Body of pancreas (tissue), 4 donors: ENCODE measurements around the gene KIT. TPM values are rescaled to one million over a fixed set of nuclear protein-coding genes. Genes with fewer than 3 reads are reported as not detected.

Experiments used
- ATAC-seq: fragments of 150-250 bp; one replicate; pipeline ENCODE4 v1.9.1; 2016
- DNase-seq, 4 donors: peaks; one replicate each; pipeline ENCODE4 v3.0.0-alpha.2; 2019
- H3K27ac ChIP-seq, 4 donors: fragments of 200-600 bp; sonication (generic); 1 replicate in 3 of 4; 2 replicates in 1 of 4; pipeline versions ENCODE4 v1.5.1 to v1.6.1; 2016 to 2019; ENCODE audit warnings: mild to moderate bottlenecking in 1 of 4, mixed read lengths in 1 of 4, moderate library complexity in 1 of 4
- H3K27me3 ChIP-seq, 2 donors: fragments of 200-600 bp; sonication (generic); one replicate each; pipeline ENCODE4 v1.6.0; 2016; ENCODE audit warnings: mild to moderate bottlenecking in 1 of 2
- H3K36me3 ChIP-seq, 2 donors: fragments of 200-600 bp; sonication (generic); replicated peaks in 1 of 2; 2 replicates each; pipeline ENCODE4 v1.5.1; 2016; ENCODE audit warnings: low read depth in 2 of 2; ENCODE audit not compliant: insufficient read depth in 1 of 2
- H3K4me1 ChIP-seq: fragments of 200-600 bp; sonication (generic); one replicate; pipeline ENCODE4 v1.6.0; 2016
- H3K4me3 ChIP-seq, 2 donors: fragments of 200-600 bp; sonication (generic); 1 replicate in 1 of 2; 2 replicates in 1 of 2; pipeline ENCODE4 v1.5.1; 2016 to 2019
- H3K9me3 ChIP-seq, 3 donors: fragments of 200-600 bp; sonication (generic); 1 replicate in 2 of 3; 2 replicates in 1 of 3; pipeline ENCODE4 v1.5.1; 2016
- POLR2A ChIP-seq, 3 donors: fragments of 450-650 bp; IDR thresholded peaks; one replicate each; pipeline ENCODE4 v1.6.1; 2016; ENCODE audit warnings: antibody characterized with exemption in 3 of 3, mild to moderate bottlenecking in 2 of 3
- WGBS, 2 donors: methylation state at CpG; one replicate each; pipeline ENCODE4 v1.1.5; 2017; 5-methylcytosine and 5-hydroxymethylcytosine counted together
- intact Hi-C: fragments of 100-400 bp; cut with DNase I; formaldehyde crosslinking; loops from one replicate; pipeline ENCODE4 v1.15.1; 2023
- total RNA-seq, 2 donors: library from RNA; depleted of rRNA; stranded (reverse); fragments of >200 nt; gene quantifications; one replicate each; pipeline ENCODE4 v1.1.0, GENCODE V29; 2016
- TF ChIP-seq, protein P1 (sequence below), 7 experiments: fragments of 450-650 bp in 4 of 7; fragments of 200-600 bp in 3 of 7; sonication (generic) in 3 of 7; IDR thresholded peaks; one replicate each; pipeline ENCODE4 v1.5.1; 2016 to 2019; ENCODE audit warnings: antibody characterized with exemption in 7 of 7

The KIT gene
- total RNA-seq, 2 donors from 2014 or later = 2.1 to 4.0 TPM

DNA sequence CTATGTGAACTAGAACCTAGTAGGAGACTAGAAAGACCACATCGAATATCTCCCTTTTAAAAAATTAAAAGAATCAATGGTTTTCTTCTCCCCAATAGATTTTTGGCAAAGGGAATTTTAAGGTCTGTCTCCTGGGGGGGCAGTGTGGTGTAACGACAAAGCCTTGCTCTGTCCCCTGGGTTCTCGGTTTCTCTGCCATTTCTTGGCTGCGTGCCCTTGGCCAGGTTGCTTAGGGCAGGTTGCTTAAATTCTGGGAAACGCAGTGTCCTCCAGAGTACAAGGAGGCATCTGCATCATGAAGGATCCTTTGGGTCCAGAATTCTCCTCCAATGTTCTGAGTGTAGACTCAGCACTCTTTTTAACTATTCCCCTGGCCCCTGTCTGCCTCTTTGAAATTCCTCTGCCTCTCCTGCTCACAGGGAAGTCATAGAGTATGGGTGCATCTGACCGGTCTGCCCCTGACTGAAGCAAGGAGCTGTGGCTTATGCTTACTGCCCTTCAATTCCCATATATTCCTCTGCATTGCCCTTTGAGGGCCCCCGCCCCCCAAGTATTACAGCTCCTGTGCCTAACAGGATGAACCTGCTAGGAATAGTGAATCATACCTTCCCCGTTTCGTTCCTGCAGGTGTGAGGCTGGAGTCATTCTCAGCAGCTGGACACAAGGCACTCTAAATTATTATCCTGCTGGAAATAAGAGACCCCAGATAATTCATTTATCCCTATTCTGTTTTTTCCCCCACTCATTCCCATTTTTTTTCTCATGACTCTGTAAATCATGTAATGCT, 2.2 kb downstream of the KIT start:
- TF ChIP-seq, protein P1, sequence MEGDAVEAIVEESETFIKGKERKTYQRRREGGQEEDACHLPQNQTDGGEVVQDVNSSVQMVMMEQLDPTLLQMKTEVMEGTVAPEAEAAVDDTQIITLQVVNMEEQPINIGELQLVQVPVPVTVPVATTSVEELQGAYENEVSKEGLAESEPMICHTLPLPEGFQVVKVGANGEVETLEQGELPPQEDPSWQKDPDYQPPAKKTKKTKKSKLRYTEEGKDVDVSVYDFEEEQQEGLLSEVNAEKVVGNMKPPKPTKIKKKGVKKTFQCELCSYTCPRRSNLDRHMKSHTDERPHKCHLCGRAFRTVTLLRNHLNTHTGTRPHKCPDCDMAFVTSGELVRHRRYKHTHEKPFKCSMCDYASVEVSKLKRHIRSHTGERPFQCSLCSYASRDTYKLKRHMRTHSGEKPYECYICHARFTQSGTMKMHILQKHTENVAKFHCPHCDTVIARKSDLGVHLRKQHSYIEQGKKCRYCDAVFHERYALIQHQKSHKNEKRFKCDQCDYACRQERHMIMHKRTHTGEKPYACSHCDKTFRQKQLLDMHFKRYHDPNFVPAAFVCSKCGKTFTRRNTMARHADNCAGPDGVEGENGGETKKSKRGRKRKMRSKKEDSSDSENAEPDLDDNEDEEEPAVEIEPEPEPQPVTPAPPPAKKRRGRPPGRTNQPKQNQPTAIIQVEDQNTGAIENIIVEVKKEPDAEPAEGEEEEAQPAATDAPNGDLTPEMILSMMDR (IDR thresholded peaks at IDR 0.05) = no peak
- no peak for TF ChIP-seq POLR2A (IDR thresholded peaks at IDR 0.05)
- Histone ChIP-seq H3K4me3 (no peak overlapping the region), H3K27ac (no peak overlapping the region), H3K27me3 (no peaks in the 10 kb centered on the region), H3K9me3 (no peaks in the 10 kb centered on the region), H3K36me3 (no peaks in the 10 kb centered on the region), H3K4me1 (peaks cover 33% of the 10 kb centered on the region)
- WGBS, 2 donors = 16 to 21% methylated on average over 9 of the region's 9 CpGs
- ATAC-seq (no peak), DNase-seq (peak in 2 of 4 donors; percentile 34 to 39)
- intact Hi-C loops = no loop called here

DNA sequence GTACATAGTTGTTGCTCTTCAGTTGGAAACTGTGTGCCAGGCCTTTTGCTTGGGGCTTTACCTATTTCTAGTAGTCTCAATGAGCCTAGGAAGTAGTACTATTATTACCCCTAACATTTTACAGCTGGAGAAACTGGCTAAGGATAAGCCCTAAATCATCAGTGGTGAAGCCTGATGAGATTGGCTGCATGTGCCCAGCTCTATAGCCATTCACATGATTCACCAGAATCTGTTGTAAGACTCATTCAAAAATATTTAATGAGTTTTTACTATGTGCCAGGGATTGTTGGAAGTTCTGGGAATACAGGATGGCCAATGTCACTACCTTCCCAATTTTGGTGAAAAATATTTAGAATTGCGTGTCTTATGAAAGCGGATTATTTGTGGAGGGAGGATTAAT, 2.8 kb downstream of the KIT start:
- Histone ChIP-seq H3K27me3 (no peaks in the 10 kb centered on the region), H3K36me3 (no peaks in the 10 kb centered on the region), H3K27ac (no peak overlapping the region), H3K9me3 (no peaks in the 10 kb centered on the region), H3K4me3 (no peak overlapping the region), H3K4me1 (peaks cover 33% of the 10 kb centered on the region)
- intact Hi-C loops = no loop called here
- TF ChIP-seq POLR2A (IDR thresholded peaks at IDR 0.05) = no peak
- TF ChIP-seq, protein P1 (IDR thresholded peaks at IDR 0.05) = no peak
- DNase-seq (no peak), ATAC-seq (no peak)
- 76 to 84% methylated on average over 2 of the region's 2 CpGs for WGBS, 2 donors

DNA sequence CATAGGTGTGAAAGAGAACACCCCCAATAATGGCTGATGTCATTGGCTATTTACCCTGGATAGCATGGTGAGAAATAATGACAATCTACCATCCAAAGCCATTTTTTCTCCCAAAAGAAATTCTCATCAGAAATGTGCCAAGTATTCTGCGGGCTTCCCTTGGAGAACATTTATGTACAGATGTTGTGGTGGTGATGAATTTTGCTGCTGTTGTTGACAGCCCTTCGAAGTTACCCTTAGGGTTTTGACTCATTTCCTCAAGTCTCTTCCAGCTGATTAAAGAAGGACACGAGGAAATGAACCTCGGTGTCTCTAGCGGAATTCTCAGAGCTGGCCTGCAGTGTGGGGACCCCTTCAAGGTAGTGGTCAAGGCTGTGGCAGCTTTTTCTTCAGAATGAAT, 3.4 kb downstream of the KIT start:
- no peaks in the 10 kb centered on the region for H3K27me3 ChIP-seq
- ATAC-seq = no peak
- no peak overlapping the region for H3K27ac ChIP-seq
- no peak for DNase-seq
- peaks cover 33% of the 10 kb centered on the region for H3K4me1 ChIP-seq
- intact Hi-C loops = no loop called here
- WGBS, 2 donors = 53 to 63% methylated on average over 5 of the region's 5 CpGs
- no peak overlapping the region for H3K4me3 ChIP-seq
- no peaks in the 10 kb centered on the region for H3K36me3 ChIP-seq
- H3K9me3 ChIP-seq = no peaks in the 10 kb centered on the region
- no peak for TF ChIP-seq POLR2A (IDR thresholded peaks at IDR 0.05)
- TF ChIP-seq, protein P1 (IDR thresholded peaks at IDR 0.05) = no peak

DNA sequence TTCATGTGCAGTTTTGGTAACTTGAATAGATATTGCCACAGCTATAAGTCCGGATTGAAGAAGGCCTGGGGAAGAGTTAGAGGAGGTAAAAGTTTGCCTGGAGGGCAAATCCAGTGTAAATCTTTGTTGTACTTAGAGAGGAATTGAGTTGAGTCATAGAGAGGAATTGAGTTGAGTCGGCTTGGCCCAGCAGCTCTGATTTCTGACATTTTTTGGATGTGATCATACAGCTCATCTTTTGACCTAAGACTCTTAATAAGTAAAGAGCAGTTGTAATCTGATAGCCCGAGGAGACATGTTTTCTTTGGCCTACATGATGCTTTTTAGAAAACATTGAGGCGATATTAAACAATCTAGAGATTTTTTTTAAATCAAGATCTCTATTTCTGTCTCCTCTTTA, 3.9 kb downstream of the KIT start:
- no peaks in the 10 kb centered on the region for H3K9me3 ChIP-seq
- H3K27me3 ChIP-seq = no peaks in the 10 kb centered on the region
- H3K36me3 ChIP-seq = no peaks in the 10 kb centered on the region
- peaks cover 33% of the 10 kb centered on the region for H3K4me1 ChIP-seq
- intact Hi-C loops = no loop called here
- DNase-seq = no peak
- no peak for ATAC-seq
- TF ChIP-seq, protein P1 (IDR thresholded peaks at IDR 0.05) = no peak
- no peak for TF ChIP-seq POLR2A (IDR thresholded peaks at IDR 0.05)
- no peak overlapping the region for H3K4me3 ChIP-seq
- 62 to 71% methylated on average over 4 of the region's 4 CpGs for WGBS, 2 donors
- no peak overlapping the region for H3K27ac ChIP-seq

DNA sequence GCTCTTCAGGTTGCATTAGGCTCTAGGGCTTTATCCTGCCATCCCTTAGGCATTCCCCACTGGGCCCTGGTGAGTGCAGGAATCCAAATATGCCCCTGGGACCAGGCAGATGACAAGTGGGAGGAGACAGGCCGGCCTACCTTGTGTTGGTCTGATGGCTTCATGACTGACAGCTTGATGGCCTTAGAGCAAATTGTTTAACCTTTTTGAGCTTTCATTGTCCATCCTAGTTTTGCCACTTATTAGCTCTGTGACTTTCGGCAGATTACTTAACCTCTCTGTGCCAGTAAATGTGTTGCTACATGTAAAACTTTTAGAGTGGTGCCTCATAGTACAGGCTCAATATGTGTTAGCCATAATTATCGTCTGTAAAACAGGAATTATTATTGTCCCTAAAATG, 4.4 kb downstream of the KIT start:
- Histone ChIP-seq H3K27ac (no peak overlapping the region), H3K4me1 (peaks cover 30% of the 10 kb centered on the region), H3K36me3 (no peaks in the 10 kb centered on the region), H3K4me3 (no peak overlapping the region), H3K9me3 (no peaks in the 10 kb centered on the region), H3K27me3 (no peaks in the 10 kb centered on the region)
- intact Hi-C loops = no loop called here
- 72 to 82% methylated on average over 3 of the region's 3 CpGs for WGBS, 2 donors
- ATAC-seq = no peak
- no peak for DNase-seq
- TF ChIP-seq, protein P1 (IDR thresholded peaks at IDR 0.05) = no peak
- TF ChIP-seq POLR2A (IDR thresholded peaks at IDR 0.05) = no peak
